ENCODE results near the gene NEUROG2.

DNA sequence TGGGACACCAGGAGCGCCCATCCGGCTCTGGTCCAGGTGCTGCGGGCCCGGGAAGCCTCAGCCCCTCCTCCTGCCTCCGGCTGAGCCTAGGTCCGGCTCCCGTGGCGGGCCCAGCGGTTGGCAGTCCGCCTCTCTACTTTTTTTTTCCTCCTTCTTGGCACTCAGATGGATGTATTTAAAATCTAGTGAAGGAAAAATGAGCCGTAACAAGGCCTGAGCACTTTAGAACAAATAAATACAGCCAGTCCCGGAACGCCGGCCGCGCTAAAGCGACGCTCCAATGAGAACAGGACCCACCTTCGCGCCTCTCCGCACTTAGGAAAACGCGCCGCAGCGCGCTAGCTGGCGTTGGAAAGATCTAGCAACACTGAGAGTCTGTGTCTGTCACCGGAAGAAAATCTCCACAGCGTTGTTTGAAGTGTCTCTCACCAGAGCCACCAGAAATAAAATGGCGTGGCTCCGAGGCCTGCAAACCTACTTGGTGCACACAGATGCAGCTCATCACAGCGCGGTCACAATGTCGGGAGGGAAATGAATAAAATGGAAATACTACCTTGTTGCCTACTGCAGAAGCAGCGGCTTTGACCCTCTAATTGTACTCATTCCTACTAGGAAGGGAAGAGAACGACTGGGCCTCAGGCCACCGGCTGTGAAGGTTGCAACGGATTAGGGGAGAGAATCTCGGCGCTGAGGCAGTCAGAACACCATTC lies 4.7 kb downstream of the NEUROG2 start:
- no peak for TF ChIP-seq CTCF (IDR thresholded peaks at IDR 0.05 in 2 of 3, conservative IDR thresholded peaks at IDR 0.05 in 1 of 3; ENCODE audit: borderline replicate concordance in 1 of 3, insufficient read depth in 1 of 3, low read depth in 2 of 3, low read length in 2 of 3)
- TF ChIP-seq YY1 (IDR thresholded peaks at IDR 0.05; ENCODE audit: extremely low read depth, insufficient replicate concordance, low read depth, low read length), result no peak
- TF ChIP-seq JUND (IDR thresholded peaks at IDR 0.05), result no peak
- TF ChIP-seq EZH2phosphoT487 (IDR thresholded peaks at IDR 0.05; ENCODE audit: borderline replicate concordance), result no peak
- no peak for TF ChIP-seq EZH2 (IDR thresholded peaks at IDR 0.05)
- TF ChIP-seq EGR1 (IDR thresholded peaks at IDR 0.05; ENCODE audit: low read depth), result no peak
- no peak for TF ChIP-seq RAD21 (IDR thresholded peaks at IDR 0.05; ENCODE audit: low read depth)
- no peak for TF ChIP-seq POLR2A (IDR thresholded peaks at IDR 0.05; ENCODE audit: borderline replicate concordance, extremely low read depth, insufficient read depth, insufficient read length)
- no peak for TF ChIP-seq FOSL1 (IDR thresholded peaks at IDR 0.05; ENCODE audit: low read depth)
- no peak for TF ChIP-seq SIN3A (IDR thresholded peaks at IDR 0.05; ENCODE audit: low read depth)
- no peak for TF ChIP-seq MAX (IDR thresholded peaks at IDR 0.05)
